A549 treated with dexamethasone at 1 μM for 4 hours (cell line): ENCODE data around the gene CXorf65. TPM values are rescaled to one million over a fixed set of nuclear protein-coding genes. Genes with fewer than 3 reads are reported as not detected.

Experiments
- total RNA-seq: library from RNA; stranded (reverse); fragments of 200-300 nt; extraction: Qiagen RNA extraction; gene quantifications from 5 replicates; pipeline ENCODE4 v1.2.3, GENCODE V29; 2022

CXorf65 gene
- not detected in 5 replicates for total RNA-seq

DNA sequence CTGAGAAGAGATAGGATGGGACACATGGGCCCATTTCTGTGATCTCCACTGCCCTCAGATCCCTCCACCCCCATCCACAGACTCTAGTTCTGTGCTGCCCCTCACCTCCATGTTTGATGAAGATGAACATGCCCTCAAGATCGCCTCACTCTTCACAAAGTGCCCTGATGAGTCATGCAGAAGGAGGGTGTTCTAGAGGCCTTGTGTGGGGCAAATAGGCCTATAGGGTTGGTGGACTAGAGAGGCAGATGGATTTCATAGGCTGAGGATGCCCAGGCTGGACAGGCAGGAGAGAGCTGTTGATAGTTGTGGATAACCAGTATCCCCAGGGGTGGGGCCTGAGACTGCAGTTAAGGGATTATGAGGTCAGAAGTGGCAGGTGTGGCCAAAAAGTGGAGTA lies at the start of gene CXorf65:
Gene CXorf65 (minus strand): TSS at position 314 of the 400 bp plus-strand sequence. CDS start 184 bp downstream, at position 130.

GRCh38 chrX:71144651-71145050 lies 38.1 kb upstream of the CXorf65 start, which contains the start of gene NLGN3:
Gene NLGN3 (plus strand): TSS chrX:71144841. CDS start chrX:71147750, 2,909 bp downstream.

GRCh38 chrX:71118032-71118984 lies 11.8 kb upstream of the CXorf65 start, which contains the start of gene MED12:
Gene MED12 (plus strand): TSS chrX:71118596. CDS start chrX:71118755, 159 bp downstream.

GRCh38 chrX:71111141-71111843 lies 4.8 kb upstream of the CXorf65 start, which contains the start of gene IL2RG:
Gene IL2RG (minus strand): TSS chrX:71111577. CDS start chrX:71111539, 38 bp downstream.

GRCh38 chrX:71095555-71095980 lies 11.0 kb downstream of the CXorf65 start, which contains the start of gene FOXO4:
Gene FOXO4 (plus strand): TSS chrX:71095851. CDS start chrX:71096529, 678 bp downstream.

DNA sequence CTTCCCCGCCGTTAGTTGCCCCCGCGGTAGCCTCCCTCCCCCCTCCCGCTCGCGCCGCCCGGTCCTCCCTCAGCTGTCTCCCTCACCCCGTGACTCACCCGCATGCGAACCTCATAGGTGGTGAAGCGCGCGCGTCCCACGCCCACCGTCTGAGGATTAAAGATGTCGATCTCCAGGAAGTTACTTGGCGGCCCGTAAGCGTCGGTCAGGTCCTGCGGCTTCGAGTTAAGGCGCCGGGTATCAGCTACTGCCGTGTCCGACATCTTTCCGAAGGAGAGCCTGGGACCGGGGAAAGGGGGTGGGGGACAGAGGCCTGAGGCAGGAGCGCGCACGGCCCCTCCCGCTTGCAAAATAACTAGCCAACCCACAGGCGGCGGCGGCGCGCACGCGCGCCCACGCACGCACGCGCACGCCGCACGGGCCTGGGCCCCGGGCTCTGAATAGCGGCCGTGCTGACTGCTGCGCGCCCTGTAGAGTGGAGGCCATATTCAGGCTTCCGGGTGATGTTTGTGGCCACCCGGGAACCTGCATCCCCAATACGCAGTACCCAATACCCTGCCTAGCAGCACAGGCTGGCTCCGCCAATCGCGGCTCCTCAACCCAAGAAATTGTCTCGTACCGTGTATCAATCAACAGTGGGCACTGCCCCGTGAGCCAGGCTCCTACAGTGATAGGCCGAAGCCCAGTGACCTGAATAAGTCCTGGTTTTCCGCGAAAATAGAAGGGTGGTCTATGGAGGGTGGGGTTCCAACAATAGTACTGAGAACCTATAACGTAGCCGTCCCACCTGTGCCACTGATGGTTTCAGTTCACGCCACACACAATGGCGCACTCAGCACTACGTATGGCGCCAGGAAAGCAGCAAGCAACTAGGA lies 38.3 kb downstream of the CXorf65 start, which contains the start of gene SNX12:
Gene SNX12 (minus strand): TSS at position 291 of the 875 bp plus-strand sequence. CDS start 28 bp downstream, at position 263.

Other genes with a start within 250 kb of the CXorf65 start
- not detected in 5 replicates for gene TEX11, start 198.0 kb downstream of the CXorf65 start, total RNA-seq
- gene SLC7A3, start 175.6 kb downstream of the CXorf65 start, total RNA-seq = 0.04 to 0.09 TPM in 2 of 5 replicates, not detected in the others
- 72.3 to 83.0 TPM (median 76.9 TPM) in 5 replicates for gene SNX12, start 38.4 kb downstream of the CXorf65 start, total RNA-seq
- 1.1 to 1.7 TPM (median 1.4 TPM) in 5 replicates for gene FOXO4, start 10.9 kb downstream of the CXorf65 start, total RNA-seq
- 0.06 to 0.25 TPM (median 0.16 TPM) in 5 replicates for gene IL2RG, start 4.8 kb upstream of the CXorf65 start, total RNA-seq
- gene MED12, start 11.9 kb upstream of the CXorf65 start, total RNA-seq = 7.5 to 13.5 TPM (median 12.5 TPM) in 5 replicates
- 0.70 to 1.5 TPM (median 1.0 TPM) in 5 replicates for gene NLGN3, start 38.1 kb upstream of the CXorf65 start, total RNA-seq
- 0.05 to 0.08 TPM (median 0.06 TPM) in 3 of 5 replicates, not detected in the others for gene GJB1, start 116.5 kb upstream of the CXorf65 start, total RNA-seq
- gene ZMYM3, start 147.4 kb upstream of the CXorf65 start, total RNA-seq = 10.6 to 14.5 TPM (median 12.9 TPM) in 5 replicates
- gene NONO, start 176.9 kb upstream of the CXorf65 start, total RNA-seq = 299 to 478 TPM (median 464 TPM) in 5 replicates
- 0.48 to 1.1 TPM (median 0.94 TPM) in 5 replicates for gene ITGB1BP2, start 195.0 kb upstream of the CXorf65 start, total RNA-seq